Fibroblast of skin of scalp (primary cell): Measurements from ENCODE around the gene SPPL3.
"Not testable (repeated sequence)": the region's sequence is repeated elsewhere in the genome, so short reads cannot be mapped to it uniquely, and the experiment has no call there.

Experiments used
- DNase-seq: peaks from one replicate; pipeline ENCODE4 v3.0.0-alpha.2; 2013

Gene SPPL3

DNA sequence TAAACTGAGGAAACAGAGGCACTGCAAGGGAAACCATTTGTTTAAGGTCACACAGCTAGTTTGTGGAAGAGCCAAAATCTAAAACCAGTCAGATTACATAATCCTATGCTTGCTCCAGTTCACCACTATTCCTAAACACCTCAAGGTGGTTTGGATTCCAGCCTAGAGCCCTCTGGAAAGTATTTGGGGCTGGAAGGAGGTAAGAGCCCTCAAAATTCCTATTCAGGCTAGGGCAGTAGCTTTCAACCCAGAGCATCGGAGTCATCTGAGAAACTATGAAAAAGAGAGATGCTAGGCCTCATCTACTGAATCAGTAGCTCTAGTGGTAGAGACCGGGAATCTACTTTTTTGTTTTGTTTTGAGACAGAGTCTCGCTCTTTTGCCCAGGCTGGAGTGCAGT lies 16.0 kb upstream of the SPPL3 start:
- DNase-seq, result no peak

DNA sequence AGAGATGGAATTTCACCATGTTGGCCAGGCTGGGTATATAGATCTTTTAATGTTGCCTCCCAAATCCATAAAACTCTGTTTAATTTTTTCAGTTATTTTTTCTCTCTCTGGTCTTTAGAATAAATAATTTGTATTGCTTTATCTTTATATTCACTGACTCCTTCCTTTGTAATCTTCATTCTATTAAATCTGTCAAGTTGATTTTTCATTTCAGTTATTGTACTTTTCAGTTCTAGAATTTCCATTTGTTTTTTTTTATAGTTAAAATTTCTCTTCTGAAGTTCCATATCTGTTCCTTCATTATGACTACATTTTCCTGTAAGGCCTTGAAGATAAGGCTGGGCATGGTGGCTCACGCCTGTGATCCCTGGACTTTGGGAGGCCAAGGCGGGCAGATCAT lies 13.6 kb upstream of the SPPL3 start:
- no peak for DNase-seq

DNA sequence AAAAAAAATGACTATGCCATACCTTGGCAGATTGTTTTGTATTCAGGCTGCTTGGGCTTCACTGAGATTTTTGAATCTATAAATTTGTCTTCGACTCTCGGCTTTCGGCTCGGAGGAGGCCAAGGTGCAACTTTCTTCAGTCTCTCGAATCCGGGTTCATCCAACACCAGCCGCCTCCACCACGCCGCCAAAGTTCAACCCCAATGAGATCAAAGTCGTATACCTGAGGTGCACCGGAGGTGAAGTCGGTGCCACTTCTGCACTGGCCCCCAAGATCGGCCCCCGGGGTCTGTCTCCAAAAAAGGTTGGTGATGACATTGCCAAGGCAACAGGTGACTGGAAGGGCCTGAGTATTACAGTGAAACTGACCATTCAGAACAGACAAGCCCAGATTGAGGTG lies 12.4 kb upstream of the SPPL3 start:
- no peak for DNase-seq

DNA sequence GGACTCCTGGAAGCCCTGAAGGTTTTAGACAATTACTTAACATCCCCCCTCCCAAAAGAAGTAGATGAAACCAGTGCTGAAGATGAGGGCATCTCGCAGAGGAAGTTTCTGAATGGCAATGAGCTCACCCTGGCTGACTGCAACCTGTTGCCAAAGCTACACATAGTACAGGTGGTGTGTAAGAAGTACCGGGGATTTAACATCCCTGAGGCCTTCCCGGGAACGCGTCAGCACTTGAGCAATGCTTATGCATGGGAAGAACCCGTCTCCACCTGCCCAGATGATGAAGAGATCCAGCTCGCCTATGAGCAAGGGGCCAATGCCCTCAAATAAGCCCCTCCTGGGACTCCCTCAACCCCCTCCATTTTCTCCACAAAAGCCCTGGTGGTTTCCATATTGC lies 10.6 kb upstream of the SPPL3 start:
- DNase-seq, result no peak

DNA sequence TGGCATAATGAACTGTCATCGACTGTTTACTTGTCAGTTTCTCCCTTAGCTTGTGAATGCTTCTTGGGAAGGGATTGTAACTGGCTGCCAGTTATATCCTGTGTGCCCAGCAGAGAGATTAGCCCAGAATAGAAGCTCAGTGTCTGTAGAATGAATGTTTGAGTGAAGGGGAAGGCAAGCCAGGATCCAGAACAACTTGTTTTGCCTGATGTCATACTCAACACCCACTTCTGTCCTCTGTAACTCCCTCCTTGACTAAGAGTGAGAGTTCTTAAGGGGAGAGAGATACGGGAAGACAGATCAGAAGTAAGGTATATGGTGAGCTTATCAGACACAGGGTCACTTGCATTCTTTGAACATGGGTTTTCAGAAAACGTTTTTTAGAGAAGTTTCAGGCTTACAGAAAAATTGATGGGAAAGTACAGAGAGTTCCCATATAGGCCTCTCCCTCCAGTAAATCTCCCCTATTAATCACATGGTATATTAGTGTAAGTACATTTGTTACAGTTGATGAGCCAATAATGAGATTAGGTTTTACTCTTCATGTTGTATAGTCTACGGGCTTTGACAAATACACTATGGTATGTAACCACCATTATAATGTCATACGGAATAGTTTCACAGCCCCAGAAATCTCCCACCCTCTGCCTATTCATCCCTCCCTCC lies 5.6 kb upstream of the SPPL3 start:
- DNase-seq, result no peak

DNA sequence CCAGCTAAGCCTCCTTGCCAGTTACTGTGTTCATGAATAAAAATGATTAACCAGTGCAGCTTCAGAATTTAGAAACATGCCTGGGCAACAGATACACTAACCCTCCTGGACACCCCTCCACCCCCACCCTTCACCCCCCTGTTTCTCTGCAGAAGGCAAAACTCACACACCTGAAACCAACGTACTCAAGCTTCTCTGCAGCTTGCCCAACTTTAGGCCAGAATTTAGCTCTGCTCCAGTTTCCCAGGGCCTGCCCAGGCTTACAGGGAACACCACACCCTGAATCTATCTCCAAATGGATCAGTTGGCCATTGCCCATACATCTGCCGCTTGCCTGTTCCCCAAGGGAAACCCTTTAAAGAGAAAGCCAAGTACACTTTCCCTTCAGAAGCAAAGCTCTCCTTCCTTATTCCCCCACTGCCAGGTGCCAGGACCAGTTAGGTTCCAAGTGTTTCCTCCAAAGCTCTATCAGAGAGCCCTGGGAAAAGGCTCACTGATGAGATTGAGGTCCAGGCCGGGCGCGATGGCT lies 1.8 kb upstream of the SPPL3 start:
- no peak for DNase-seq

DNA sequence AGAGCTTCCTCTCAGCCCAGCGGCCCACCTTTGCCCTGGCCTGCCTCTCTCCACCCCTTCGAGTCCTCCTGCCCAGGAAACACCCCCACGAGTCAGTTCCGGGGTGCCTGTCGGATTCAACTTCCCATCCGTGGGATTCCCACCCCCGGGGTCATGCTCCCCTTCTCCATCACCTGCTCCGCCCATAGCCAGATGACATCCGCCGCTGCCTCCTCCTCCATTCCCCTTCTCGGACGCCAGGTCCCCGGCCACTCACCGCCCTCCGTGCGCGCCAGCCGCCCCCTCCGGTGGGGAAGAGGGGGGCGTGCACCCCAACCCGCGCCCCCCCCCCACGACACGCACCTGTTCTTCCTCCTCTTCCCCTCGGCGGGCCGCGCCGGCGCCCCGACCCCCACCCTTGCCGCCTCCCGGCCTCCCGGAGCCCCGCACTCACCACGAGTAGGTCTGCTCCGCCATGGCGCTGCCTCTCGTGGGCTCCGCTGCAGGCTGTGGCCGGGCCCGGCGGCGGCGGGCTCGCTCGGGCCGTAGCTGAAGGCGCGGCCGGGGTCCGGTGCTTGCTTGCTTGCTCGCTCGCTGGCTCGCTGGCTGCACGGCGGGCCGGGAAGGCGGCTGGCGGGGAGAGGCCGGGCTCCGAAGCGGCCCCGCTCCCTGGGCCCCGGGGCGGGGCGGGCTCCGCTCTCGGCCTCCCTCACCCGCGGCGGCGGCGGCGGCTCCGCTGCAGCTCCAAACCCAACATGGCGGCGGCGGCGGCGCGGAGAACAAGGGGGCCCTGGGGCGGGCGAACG lies 554 bp downstream of the SPPL3 start:
- no peak for DNase-seq

DNA sequence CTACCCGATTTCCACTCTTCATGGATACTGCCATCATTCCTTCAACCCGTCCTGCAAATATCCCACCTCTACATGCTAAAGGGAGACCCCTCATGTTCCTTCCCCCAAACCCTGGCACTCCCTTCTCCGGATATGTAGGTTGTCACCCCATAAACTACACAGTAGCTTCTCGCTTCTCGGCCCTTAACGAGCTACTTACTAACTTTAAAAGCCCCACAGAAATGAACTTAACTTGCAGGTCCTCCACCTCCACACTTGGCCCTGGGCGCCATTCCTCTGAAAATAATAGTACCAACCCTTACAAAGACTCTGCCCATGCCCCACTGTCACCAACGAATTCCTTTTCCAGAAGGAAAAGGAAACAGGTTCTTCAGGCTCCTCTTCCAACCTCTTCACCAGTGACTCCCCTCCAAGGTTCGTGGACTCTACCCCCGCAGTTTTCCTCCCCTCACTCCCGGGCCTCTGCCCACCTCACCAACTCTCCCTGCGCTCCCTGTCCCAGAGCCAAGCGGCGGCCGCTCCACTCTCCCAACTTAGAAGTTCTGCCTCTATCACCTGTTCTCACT lies 1.2 kb downstream of the SPPL3 start:
- no peak for DNase-seq

DNA sequence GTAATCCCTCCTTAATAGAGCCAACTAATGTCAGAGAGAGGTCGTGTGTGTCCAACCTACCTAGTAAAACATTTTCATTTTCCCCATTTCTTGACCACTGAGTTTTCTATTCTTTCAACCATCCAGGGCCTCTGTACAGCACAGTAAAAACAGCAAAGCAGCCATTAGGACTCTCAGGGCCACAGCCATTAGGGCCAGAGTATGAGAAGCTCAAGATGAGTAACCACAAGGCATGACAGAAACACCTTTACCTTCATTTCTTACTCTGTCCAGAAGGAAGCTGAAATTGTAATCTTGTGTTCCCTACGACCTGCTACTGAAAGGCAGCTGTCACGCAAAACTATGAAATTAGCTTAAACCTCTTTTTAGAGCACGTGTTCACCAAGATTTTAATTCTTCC lies 2.3 kb downstream of the SPPL3 start:
- DNase-seq, result no peak

DNA sequence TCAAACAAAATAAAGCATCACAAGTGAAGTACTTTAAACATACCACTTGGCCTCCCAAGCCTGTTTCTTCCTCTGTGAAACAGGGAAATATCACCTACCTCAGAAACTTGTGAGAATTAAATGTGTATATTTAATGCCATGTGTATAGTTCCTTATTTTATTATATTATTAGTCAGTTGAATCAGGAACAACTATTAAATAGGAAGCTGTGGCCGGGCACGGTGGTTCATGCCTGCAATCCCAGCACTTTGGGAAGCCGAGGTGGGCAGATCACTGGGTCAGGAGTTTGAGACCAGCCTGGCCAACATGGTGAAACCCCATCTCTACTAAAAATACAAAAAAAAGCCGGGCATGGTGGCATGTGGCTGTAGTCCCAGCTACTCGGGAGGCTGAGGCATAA lies 3.1 kb downstream of the SPPL3 start:
- DNase-seq, result not testable (repeated sequence)

DNA sequence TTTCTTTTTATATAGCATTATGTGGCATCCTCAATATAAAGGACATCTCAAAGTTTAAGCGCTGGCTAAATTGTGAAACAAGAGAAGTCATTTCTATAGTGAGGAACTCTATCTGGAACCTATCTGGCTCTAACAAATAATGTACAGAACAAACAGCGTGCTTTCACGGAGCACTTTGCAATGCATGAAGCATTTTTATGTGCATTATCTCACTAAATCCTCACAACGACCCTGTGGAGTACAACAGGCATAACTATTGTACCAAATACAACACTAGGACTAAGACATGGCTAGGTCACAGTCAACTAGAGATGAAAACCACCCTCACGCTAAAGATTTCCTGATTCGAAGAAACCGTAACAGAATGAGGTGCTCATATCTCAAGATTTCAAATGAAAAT lies 8.6 kb downstream of the SPPL3 start:
- no peak for DNase-seq

DNA sequence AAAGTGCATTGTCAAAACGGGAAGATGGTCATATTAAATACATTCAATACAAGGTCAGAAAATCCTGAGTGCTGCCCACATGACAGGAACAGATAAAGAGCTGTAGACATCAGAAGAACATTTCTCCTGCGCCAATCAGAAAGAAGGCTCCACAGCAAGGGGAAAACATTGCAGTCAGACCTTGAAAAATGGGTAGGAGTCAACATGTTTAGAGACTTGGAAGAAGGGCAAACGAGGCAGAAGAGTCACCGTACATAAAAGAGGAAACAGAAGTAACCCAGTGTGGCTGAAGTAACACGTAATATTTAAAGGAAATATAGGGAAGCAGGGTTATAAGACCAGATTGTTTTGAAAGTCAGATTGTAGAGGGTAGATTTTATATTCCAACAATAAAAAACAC lies 11.9 kb downstream of the SPPL3 start:
- no peak for DNase-seq

DNA sequence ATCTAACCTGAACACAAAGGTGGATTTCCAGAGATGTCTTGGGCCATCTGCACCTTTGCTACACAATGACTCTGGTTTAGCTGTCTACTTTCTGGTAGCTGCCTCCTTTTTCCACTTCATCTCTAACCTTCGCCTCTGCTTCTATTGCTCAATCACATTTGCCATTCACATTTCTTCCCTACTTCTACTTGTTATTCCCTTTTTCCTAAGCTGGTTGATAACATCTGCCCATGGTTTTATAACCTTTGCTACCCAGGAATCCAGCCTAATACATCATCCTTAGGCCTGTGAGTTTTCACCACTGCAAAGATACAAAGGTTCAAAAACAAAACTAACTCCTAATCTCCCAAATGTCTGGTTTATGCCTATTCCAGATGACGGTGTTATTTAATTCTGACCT lies 13.2 kb downstream of the SPPL3 start:
- no peak for DNase-seq

DNA sequence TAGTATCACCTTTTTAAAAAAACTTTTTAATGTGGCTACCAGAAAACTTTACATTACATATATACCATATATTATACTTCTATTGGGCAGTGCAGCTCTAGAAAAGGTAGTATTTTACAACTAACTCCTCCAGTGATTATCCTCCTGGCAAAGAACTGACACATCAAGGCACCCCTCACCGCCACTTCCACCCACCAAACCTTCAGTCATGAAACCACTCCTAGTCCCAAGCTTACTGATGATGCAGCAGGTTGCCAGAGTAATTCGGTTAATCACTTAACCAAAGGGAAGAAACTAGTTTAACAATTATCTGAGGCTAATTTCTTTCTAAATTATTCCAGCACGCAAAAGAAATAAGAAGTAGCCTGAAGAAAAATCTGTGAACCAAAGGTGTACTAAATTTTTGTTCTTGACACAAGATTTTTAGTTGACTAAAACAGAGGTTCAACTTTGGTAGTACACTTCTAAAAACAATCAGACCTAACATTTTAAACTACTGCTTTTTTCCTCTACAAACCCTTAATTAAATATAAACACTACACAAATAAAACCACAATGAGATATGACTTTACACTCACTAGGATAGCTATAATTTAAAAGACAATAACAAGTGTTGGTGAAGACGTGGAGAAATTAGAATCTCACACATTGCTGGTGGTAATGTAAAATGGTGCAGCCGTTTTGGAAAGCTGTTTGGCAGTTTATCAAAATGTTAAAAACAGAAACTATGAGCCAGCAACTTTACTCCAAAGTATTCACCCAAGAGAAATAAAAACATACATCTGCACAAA lies 16.7 kb downstream of the SPPL3 start:
- DNase-seq, result no peak

DNA sequence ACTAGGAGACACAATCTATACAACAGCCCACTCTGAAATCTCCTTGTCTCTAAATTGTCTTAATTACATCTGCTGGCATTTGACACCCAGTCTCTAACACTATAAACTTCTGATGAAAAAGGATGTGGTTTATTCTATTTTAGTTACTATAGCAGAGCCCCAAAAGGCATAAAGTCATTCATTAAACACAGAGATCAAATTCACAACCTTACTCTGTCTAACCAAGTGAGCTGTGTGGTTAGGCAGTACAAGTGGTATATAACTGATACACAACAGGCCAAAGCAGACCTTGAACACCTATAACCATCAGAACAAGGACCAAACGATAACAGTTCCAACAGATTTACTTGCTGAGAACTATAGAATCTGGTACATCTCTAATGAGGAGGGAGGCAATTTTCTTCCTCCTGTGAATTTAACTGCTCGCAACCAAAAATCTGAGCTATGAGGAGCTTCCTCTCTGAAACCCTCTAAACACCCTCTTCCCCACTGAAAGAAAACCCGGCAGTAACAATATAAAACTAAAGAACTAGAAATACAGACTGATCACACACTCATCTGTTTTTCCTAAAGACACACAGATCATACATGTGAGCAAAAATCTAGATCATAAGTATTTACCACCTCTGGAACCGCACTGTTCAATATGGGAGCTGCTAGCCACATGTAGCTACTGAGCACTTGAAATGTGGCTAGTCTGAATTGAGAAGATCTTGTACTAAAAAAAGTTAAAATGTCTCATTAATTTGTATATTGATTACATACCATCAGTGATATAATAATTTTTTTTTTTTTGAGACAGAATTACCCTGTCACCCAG lies 17.7 kb downstream of the SPPL3 start:
- DNase-seq, result no peak

DNA sequence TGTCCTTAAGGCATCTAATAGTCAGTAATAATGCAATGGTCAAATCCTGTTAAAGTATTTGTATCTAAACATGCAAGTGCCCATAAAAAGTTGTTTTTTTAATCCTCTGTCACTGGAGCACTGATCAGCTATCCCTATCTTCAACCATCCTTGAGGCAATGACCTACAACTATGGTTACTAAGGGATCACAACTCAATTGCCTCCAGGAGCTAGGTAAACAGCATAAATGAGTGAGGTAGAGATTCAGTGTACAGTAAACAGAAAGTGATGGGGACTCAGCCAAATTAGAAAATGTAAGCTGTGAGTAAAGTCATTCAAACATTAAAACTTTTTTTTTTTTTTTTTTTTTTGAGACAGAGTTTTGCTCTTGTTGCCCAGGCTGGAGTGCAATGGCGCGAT lies 18.6 kb downstream of the SPPL3 start:
- no peak for DNase-seq

DNA sequence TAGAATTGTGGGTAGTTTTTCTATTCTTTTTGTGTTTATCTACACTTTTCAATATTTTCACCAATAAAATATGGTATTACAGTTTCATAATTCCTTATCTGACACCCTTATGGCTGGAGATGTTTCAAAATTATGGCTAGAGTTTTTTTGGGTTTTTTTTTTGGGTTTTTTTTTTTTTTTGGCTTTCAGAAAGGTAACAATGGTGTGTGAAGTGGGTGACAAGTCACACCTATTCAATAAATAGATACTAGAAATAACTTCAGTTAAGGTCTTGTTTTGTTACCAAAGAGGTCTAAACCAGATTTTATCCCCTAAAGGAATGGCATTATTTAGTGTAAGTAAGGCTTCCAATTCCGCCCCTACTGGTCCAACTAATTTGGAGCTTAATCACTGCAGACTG lies 19.5 kb downstream of the SPPL3 start:
- DNase-seq, result no peak

DNA sequence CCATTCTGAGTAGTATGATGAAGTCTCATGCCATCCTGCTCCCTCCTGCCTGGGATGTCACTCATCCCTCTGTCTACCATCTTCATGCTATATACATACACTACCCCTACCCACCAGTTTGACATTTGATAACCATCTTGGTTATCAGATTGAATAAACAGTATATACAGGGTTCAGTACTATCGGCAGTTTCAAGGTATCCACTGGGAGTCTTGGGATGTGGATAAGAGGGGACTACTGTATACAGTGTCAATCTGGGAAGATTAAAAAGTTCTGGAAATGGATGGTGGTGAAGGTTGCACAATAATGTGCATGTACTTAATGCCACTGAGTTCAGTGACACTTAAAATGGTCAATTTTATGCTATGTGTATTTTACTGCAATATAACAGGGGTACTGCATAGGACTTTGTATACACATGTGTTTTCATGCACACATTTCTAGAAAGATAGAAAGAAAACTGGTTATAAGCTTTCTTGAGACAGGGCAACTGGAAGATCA lies 22.1 kb downstream of the SPPL3 start:
- DNase-seq, result no peak

DNA sequence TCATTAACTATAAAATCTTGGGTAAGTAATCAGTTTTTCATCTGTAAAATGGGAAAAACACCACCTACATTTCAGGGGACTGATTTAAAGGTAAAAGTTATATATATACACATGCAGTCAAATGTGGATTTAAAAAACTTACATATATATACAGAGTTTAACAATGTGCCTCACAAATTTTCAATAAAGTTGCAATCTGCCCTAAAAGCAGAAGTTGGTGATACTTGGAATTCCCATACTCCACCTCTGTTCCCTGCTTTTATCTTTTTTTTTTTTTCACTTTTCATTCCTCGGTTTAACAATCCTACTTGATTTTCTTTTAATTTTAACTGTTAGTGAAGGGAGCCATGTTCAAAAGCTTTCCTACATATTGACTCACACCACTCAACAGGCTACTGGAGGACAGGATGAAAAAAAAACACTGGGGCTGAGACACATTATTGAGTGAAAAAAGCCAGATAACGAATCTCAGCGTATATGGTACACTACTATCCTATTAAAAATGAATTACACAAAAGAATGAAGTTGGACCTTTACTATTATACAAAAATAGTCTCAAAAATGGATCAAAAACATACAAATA lies 24.3 kb downstream of the SPPL3 start:
- no peak for DNase-seq

DNA sequence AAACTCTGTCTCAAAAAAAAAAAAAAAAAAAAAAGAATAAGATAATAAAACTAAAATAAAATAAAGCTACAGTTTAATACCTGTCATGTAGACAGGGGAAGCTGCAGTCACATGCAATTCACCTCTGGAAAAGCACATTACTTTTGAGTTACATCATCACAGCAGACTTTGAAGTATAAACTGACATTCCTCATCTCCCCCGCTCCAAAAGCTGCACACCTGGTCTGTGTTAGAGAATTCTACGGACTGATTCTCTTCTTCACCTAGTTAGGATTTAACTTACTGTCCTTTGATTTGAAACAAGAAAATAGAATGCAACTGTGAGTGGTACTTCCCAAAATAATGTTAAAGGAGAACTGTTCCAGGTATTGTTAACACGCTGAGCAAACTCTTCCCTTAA lies 25.1 kb downstream of the SPPL3 start:
- no peak for DNase-seq

DNA sequence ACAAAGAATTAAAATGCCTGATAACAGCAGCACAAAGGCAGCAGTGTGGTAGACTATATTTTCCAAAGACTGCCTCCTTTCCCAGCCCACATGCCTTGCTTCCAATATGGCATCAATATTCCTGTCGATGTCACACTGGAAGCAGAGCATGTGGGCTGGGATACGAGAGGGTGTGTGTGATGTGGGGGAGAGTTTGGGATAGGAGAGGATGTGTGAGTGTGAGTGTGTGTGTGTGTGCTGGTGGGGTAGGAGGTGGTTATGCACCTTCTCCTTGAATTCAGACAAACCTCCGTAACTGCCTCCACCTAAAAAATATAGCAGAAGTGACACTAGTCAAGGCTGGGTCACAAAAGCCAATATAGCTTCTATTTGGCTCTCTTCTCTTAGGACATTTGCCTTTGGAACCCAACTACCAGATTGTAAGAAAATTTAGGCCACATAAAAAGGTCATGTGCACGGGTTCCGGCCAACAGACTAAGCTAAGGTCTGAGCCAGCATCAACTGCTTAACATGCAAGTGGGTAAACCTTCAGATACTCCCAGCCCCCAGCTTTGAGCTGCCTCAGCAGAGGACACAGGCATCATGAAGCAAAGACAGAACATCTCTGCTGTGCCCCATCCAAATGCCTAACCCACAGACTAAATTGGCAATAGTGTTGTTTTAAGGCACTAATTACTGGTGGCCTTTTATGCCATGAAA lies 29.5 kb downstream of the SPPL3 start:
- no peak for DNase-seq
